GDM1 (cell line): Measurements from ENCODE around the gene NOP9.
"Not testable (repeated sequence)": the region's sequence is repeated elsewhere in the genome, so short reads cannot be mapped to it uniquely, and the experiment has no call there.

ENCODE experiments used
- DNase-seq: peaks from one replicate; lab custom pipeline; 2025; lab: John Stamatoyannopoulos, UW

The NOP9 gene

GRCh38 chr14:24349742-24350141, 50.1 kb downstream of the NOP9 start:
- DNase-seq, result no peak

DNA sequence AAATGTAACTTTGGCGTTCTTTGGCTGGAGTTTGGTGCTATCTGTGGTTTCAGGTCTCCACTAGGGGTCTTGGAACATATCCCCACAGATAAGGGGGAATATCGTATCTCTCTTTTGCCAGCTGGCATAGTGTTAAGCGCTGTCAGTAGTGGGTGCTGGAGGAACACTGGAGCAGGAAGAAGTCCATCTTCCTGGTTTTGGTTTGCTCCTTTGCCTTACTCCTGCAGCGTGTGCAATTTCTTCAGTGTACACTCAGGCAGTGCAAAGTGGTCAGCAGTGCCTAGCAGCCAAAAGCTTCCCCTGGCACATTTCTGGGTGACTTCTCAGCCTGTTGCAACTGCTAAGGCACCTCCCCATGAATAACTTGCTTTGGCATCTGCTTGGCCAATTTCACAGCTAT, 51.9 kb downstream of the NOP9 start:
- DNase-seq, result no peak

GRCh38 chr14:24353559-24354481, 54.2 kb downstream of the NOP9 start:
- no peak for DNase-seq

- not testable (repeated sequence) for DNase-seq
Observed at GRCh38 chr14:24354482-24354825, 54.8 kb downstream of the NOP9 start.

- DNase-seq, result no peak
Observed at GRCh38 chr14:24355009-24355408, 55.4 kb downstream of the NOP9 start.

DNA sequence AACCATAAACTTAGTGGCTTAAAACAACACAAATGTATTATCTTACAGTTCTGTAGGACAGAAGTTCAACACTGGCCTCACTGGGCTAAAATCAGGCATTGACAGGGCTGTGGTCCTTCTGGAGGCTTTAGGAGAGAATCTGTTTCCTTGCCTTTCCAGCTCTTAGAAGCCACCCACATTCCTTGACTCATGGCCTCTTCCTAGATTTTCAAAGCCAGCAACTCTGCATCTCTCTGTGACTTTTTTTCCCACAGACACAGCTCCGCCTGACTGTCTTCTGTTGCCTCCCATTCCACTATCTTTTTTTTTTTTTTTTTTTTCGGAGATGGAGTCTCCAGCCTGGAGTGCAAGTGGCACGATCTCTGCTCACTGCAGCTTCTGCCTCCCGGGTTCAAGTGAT, 56.6 kb downstream of the NOP9 start:
- no peak for DNase-seq
